ENCODE results near the gene CGNL1.

Gene CGNL1

DNA sequence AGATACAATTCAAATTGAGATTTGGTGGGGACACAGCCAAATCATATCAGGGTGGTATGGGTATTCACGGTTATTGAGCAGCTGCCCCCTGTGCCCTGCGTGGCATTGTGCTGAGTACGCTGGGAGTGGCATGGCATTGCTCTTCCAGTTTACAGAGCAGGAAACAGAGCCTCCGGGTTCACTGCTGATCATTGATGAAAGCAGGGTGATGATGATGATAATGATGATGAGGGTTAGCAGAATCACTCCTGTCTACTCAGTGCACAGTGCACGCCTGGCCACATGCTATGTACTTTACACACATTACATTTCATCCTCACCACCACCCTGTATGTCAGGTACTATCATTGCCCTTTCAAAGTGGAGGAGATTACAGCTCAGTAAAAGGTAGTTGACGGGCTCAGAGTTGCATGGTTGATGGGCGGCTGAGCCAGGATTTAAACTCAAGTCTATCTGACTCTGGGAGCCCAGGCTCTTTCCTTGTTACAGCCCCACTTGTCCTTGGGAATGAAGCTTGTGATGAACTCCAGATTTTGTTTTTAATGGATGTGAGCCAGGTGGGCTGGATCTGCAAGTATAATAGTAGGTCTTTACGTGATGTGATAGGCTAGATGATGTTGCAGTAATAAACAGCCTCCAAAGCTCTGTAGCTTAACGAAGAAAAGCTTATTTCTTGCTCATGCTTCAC, 127.8 kb downstream of the CGNL1 start:
- no peak for DNase-seq
- in situ Hi-C loops (cut with MboI; ENCODE audit: low pct_unique_long_range_greater_than_20kb, low sequenced_read_pairs): no loop called here

DNA sequence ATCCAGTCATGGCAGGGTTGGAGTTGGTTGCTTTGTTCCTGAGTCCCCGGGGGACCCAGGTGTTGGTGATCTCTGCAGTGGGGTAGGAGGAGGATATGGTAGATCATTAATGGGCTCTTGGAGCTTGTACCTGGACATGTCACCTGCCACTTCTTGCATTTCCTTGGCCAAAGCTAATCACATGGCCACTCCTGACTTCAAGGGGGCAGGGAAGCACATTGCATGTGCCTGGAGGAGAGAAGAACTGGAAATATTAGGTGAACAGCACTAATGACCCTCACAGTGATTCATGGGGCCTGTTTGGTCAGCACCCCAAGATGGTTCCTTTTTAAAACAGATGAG, 128.3 kb downstream of the CGNL1 start:
- in situ Hi-C loops (cut with MboI; ENCODE audit: low pct_unique_long_range_greater_than_20kb, low sequenced_read_pairs): no loop called here

DNA sequence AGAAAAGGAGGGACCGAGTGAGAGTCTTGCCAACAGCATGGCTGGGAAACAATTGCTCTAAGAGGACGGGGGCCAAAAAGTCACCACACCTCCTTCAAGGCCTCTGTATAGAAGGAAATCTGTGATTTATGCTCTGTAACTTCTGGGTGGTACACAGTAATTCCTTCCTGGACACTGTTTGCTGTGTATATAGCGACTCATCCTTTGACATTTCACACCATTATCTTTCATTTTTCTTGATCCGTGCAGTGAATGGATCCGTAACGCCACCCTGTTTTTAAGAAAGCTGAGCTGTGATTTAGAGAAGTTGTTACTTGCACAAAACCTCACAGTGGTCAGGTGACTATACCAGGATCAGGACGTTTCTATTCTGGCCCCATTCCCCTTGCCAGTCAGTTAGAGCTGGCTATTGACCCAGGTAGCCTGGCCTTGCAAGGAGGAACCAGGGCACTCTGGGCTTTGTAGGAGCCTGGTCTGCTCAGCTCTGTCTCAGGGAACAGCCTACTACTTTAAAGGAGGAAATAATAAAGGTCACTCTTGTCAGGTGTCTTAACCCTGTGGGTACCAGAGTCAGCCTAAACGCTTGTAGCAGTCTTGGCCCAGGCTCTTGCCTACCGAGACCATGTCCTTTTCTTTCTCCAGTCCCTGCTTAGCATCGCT, 128.9 kb downstream of the CGNL1 start:
- in situ Hi-C loops (cut with MboI; ENCODE audit: low pct_unique_long_range_greater_than_20kb, low sequenced_read_pairs): no loop called here
- DNase-seq: no peak

More for the DNA sequence above, 128.3 kb downstream of the CGNL1 start:
- DNase-seq: no peak

DNA sequence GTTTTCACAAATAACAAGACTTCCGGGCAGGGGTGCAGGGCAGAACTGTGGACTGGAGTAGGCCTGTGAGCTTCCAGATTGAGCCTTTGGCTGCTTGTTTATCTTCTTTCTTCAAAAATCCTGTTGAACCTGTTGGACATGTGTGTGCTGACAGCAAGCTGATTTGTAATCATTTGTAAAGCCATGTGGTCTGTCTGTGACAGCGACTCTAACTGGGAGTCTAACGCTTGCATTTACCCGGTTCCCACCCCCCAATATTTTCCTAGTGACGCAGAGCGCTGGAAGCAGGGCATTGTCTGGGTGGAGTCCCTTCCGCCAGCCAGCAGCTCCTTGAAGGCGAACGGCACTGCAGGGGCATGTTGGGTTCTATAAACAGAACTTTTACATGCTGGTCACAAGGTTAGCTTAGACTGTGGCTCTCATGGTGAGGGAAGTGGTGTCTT, 129.7 kb downstream of the CGNL1 start:
- in situ Hi-C loops (cut with MboI; ENCODE audit: low pct_unique_long_range_greater_than_20kb, low sequenced_read_pairs): no loop called here
- DNase-seq: no peak

DNA sequence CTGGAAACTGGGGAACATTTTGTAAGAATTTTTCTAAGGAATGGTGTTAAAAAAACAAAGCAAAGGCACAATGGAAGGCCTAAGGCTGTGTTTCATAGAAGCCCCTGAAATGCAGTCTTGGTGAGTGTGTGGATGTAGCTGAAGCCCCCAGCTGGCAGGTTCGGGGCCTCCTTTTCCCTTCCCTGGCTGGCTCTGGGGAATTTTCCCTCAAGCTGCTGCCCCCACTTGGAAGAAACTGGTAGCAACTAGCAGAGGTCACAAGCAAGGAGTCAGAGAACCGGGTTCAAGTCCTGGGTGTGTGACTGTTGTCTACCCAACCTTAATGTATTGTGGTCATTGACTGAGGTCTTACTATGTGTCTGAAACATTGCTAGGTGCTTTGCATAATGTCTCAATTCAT, 130.1 kb downstream of the CGNL1 start:
- in situ Hi-C loops (cut with MboI; ENCODE audit: low pct_unique_long_range_greater_than_20kb, low sequenced_read_pairs): no loop called here
- DNase-seq: no peak

DNA sequence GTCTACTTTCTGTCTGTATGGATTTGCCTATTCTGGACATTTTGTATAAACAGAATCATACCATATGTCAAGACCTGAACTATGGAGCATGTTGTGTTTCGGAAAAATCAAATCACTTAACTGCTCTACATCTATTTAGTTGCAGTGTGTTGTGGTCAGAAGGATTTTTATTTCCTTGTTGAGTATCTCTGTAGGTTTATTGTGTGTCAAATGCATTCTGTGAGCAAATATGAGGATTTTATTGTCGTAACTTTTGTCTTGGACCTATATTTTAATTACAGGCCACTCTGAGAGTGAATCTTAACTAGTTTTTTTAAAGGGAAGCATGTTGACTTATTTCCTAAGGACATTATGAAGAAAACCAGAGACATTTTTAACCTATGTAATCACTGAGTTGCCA, 130.8 kb downstream of the CGNL1 start:
- in situ Hi-C loops (cut with MboI; ENCODE audit: low pct_unique_long_range_greater_than_20kb, low sequenced_read_pairs): no loop called here
- DNase-seq: no peak

DNA sequence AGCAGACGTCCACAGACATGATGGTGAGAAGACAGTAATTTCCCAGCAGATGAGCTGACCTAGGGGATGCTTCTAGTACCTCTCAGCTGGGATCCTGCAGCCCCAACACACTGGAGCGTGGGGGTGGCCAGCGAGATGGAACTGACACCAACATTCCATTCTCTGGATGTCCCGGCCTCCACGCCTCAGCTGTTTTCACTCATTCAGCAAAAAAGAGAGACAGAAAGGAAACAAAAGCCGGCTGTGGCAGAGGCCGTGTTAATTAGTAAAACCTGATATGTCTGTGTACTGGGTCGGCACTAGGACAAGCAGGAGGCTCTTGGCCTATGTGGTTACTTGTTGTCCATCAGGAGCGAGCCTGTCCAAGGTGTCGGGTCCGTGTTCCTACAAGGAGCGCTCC, 132.8 kb downstream of the CGNL1 start:
- no peak for DNase-seq
- in situ Hi-C loops (cut with MboI; ENCODE audit: low pct_unique_long_range_greater_than_20kb, low sequenced_read_pairs): no loop called here

DNA sequence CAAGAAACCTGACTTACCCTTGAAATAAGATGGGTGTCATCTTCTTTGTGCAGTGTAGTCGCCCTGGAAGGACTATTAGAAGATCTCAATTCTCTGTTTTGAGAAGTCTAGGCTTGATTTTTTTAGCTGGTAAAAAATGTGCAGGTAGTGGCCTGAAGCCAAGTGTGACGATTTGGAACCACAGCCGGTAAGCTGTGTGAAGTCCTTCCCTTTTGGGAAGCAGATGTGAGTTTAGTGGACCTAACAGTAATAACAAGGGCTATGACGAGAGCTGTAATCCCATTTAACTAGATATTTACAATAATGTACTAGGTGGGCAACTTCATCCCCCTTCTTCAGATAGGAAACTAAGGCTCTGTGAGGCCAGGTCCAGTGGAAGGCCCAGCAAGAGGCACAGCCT, 133.7 kb downstream of the CGNL1 start:
- in situ Hi-C loops (cut with MboI; ENCODE audit: low pct_unique_long_range_greater_than_20kb, low sequenced_read_pairs): no loop called here
- DNase-seq: no peak

DNA sequence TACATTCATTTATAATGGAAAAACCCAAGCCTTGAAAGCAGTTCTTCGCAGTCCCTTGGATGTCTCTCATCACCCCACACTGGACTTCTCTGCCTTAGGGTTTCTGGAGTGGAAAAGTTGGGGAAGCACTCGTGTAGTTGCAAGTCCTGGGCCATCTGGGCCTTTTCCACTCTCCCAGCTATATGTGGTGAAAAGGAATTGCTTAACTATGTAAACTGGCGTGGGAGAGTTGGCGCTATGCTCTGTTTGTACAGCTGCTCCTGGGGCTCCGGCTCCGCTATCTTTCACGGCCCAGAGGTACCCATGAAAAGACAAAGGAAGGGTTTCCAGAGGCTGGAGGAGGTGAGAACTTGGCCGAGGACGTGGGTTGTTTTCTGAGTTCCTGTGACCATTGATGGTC, 134.3 kb downstream of the CGNL1 start:
- in situ Hi-C loops (cut with MboI; ENCODE audit: low pct_unique_long_range_greater_than_20kb, low sequenced_read_pairs): no loop called here
- DNase-seq: no peak

DNA sequence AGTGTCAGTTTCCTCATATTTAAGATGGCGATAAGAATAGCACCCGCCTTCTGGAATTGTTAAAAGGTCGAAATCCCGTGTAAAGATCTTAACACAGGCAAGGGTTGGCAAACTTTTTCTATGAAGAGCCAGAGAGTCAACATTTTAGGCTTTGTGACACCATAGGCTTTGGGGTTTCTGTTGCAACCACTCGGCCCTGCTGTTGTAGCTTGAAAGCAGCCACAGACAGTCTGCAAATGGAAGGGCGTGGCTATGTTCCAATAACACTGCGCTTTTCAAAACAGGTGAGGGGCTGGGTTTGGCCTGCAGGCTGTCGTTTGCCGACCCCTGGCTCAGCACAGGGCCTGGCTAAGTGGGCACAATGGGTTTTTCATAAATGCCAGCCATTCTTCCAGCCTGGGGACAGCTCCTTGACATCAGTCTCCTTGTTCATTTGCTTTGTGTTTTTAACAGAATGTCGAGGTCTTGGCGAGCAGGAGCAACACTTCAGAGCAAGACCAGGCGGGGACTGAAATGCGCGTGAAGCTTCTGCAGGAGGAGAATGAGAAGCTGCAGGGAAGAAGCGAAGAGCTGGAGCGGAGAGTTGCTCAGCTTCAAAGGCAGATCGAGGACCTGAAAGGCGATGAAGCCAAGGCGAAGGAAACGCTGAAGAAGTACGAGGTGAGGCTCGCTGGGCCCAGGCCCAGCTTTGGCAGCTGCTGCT, 140.2 kb downstream of the CGNL1 start:
- in situ Hi-C loops (cut with MboI; ENCODE audit: low pct_unique_long_range_greater_than_20kb, low sequenced_read_pairs): no loop called here
- no peak for DNase-seq

DNA sequence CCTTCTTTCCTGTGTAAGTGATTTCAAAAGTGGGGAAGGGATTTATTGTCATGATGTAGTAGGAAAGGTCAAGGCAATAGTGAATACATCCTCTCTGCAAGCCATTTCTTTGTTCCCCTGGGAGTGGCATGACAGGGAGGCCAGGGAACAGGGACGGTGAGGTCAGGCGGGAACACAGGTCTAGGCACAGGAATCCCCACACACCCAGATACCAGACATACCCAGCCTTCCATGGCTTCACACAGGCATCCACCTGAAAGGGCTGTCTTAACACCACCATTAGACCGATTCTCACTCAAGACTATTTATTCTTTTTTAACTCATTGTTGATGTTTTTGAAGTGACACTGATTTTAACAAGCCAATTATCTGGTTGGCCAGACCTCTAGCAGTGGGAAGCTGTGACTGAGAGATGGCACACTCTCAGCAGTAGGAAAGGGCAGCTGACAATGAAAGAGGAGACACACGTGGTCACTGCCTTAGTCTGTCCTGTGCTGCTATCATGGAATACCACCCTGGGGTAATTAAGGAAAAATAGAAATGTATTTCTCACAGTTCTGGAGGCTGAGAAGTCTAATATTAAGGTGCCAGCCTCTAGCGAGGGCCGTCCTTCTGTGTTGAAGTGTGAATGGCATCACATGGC, 140.8 kb downstream of the CGNL1 start:
- in situ Hi-C loops (cut with MboI; ENCODE audit: low pct_unique_long_range_greater_than_20kb, low sequenced_read_pairs): no loop called here
- DNase-seq: no peak

DNA sequence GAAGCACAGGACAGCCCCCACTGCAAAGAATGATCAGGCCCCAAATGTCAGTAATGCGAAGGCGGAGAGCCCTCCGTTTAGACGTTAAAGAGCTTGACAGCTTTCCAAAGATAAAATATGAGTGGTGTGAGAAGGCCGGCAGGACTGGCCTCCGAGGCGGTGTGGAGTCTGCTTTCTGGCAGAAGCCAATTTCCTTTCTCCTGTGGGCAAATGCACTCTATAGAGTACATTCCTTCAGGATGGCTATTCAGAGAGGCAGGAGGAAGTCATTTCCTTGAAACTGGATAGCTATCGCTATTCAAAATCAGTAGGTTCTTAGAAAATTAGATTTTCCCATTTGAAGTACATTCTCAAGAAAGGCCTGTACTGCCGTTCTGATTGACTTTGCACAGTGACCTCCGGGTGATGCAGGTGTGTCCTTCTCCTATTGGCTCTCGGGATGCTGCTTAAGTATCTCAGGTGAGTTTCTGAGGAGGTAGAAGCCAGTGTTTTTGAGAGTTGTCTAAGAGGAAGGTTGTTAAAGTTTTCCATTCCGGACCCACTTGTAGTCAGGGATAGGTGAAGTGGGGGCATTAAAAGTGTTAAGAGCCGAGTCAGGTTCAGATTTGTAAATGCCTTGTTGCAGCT, 142.6 kb downstream of the CGNL1 start:
- DNase-seq: no peak
- in situ Hi-C loops (cut with MboI; ENCODE audit: low pct_unique_long_range_greater_than_20kb, low sequenced_read_pairs): no loop called here

DNA sequence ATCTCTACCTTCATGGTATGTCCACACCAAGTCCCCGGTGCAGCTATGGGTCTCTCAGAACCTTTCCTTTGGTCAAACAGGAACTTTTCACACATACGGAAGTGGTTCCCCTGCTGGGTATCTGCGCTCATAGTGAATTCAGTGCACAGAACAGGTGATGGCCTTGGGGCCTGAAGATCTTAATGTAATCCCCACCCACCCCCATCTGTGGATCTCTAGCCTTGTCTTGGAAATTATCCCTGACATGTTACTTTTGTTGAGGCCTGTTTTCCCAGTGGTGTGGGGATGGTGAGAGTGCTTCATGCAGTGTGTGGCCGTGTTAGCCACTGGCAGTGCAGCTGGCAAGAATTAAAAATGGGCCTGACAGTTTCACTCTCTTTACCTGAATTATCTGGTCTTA, 143.5 kb downstream of the CGNL1 start:
- in situ Hi-C loops (cut with MboI; ENCODE audit: low pct_unique_long_range_greater_than_20kb, low sequenced_read_pairs): loop anchor here (10.0 kb wide), 1 partner anchor 175 kb away; no protein-coding TSS in a partner anchor
- DNase-seq: no peak

DNA sequence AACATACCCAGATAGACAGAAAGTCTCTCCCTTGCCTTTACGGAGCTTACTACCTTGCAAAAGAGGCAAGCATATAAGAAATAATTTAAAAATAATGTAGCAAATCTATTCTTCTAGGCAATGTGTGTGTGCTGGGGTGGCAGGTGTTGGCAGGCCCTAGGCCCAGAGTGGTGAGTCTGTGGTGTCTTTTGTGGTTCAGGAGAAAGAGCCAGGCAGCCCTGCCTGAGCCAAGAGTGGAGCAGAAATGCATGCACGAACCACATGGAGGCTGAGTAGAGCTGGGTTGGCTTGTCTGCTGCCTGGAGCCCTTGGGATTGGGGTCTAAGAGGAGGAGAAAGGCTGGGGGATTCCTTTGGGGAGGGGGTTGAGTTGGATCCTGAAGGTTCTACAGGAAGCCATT, 145.2 kb downstream of the CGNL1 start:
- in situ Hi-C loops (cut with MboI; ENCODE audit: low pct_unique_long_range_greater_than_20kb, low sequenced_read_pairs): loop anchor here (10.0 kb wide), 1 partner anchor 177 kb away; no protein-coding TSS in a partner anchor
- DNase-seq: no peak

DNA sequence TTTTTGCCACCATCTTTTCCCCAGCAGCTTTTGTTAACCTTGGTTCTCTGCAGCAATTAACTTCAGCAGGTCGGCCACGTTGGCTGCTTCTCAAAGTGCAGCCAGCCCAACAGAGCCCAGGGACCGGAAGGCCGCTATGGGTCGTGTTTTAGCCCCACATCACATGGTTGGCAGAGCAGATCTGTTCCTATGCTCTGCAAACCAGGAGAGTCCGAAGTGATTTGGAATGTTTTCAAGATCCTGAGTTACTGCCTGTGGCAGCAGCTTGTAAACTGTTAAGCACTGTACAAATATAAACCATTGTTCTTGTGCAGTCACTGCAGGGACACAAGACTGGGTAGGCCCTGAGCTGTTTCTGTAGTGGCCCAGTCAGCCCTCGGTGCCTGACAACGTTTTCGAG, 145.8 kb downstream of the CGNL1 start:
- in situ Hi-C loops (cut with MboI; ENCODE audit: low pct_unique_long_range_greater_than_20kb, low sequenced_read_pairs): loop anchor here (10.0 kb wide), 1 partner anchor 177 kb away; no protein-coding TSS in a partner anchor
- DNase-seq: no peak

DNA sequence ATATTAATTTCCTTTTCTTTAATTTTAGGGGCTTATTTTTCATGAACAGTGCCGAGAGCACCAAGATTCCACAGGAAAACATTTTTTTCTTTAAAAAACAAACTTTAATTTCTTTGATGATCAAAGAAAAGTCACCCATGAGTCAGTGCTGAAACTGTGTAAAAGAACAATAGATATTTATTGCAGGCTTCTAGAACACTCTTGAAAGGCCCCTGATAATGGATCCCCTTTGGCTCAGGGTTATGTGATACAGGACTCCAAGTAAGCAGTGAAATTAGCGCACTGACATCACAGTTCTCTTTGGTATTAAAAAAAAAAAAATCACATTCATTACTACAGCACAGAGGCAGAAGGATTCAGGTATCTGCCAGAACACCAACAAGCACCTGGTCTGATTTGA, 149.3 kb downstream of the CGNL1 start:
- DNase-seq: no peak
- in situ Hi-C loops (cut with MboI; ENCODE audit: low pct_unique_long_range_greater_than_20kb, low sequenced_read_pairs): loop anchor here (10.0 kb wide), 1 partner anchor 181 kb away; no protein-coding TSS in a partner anchor

DNA sequence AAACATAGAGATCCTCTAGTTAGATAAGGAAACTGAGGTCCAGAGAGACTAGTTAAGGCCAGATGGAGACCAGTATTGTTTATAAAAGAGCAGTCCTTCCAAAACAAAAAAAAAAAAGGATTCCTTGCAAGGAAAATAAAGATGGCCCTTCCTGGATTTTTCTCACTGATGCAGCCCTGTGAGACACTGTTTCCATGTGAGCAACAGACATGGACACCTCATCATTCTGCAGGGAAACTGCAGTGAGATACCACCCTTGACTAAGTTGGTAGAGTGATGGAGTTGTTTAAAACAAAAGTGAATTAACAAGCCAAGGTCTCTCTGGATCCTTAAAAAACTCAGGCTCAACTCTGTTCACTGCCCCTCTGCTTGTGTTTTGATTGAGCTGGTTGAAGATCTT, 149.8 kb downstream of the CGNL1 start:
- DNase-seq: no peak
- in situ Hi-C loops (cut with MboI; ENCODE audit: low pct_unique_long_range_greater_than_20kb, low sequenced_read_pairs): loop anchor here (10.0 kb wide), 1 partner anchor 181 kb away; no protein-coding TSS in a partner anchor

DNA sequence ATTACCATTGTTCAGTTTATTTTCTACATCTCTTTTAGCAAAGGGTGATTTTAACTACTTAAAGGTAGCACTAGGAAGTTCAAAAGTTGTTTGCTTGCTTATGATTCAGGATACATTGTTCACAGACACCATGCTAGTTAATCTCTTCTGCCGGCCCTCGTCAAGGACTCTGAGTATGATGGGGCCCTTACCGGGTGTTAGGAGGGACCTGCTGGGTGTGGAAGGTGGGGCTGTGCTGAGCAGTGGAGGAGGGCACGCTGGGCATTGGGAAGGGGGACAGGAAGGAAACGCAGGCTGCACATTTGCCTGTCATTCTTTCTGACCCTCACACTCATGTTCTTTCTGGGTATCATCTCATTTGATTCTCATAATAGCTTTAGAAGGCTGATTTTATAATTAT, 150.3 kb downstream of the CGNL1 start:
- in situ Hi-C loops (cut with MboI; ENCODE audit: low pct_unique_long_range_greater_than_20kb, low sequenced_read_pairs): loop anchor here (10.0 kb wide), 1 partner anchor 182 kb away; no protein-coding TSS in a partner anchor
- no peak for DNase-seq

DNA sequence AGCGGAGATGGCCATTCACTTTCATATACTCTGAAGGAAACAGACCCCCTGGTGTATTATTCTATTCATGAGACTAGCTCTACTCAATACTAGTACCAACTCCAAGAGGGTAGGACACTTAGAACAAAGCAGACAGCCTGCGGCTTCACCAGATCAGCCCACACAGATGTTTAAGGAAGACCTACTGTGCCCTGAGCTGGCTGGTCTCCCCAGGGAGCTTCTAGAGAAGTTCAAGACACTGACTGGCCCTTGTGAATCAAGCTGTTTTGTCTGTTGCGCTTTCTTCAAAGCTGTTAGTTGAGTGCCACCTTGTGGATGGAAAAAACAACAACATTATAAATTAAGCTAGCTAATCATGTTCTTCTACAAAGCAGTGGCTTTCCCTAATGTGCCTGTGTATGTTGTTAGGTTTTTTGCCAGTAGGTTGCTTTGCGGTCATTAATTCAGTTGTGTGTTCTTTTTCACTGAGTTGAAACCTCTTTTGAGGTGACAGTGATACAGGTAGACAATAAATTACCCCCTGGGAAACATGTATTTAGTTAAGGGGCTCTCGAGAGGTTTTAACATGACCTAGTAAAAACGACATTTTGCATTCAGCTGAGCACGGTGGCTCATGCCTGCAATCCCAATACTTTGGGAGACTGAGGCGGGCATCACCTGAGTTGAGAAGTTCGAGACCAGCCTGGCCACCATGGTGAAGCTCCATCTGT, 151.2 kb downstream of the CGNL1 start:
- in situ Hi-C loops (cut with MboI; ENCODE audit: low pct_unique_long_range_greater_than_20kb, low sequenced_read_pairs): loop anchor here (10.0 kb wide), 1 partner anchor 183 kb away; no protein-coding TSS in a partner anchor
- DNase-seq: peak; percentile 78

Data from KBM-7 (cell line).